IPS-11a (cell line): Measurements from ENCODE around the gene ARID5B.

Experiments
- H3K4me3 ChIP-seq: one replicate; pipeline ENCODE4 v1.5.1; 2013; ENCODE audit warnings: low read depth, low read length, control low read depth

The ARID5B gene

DNA sequence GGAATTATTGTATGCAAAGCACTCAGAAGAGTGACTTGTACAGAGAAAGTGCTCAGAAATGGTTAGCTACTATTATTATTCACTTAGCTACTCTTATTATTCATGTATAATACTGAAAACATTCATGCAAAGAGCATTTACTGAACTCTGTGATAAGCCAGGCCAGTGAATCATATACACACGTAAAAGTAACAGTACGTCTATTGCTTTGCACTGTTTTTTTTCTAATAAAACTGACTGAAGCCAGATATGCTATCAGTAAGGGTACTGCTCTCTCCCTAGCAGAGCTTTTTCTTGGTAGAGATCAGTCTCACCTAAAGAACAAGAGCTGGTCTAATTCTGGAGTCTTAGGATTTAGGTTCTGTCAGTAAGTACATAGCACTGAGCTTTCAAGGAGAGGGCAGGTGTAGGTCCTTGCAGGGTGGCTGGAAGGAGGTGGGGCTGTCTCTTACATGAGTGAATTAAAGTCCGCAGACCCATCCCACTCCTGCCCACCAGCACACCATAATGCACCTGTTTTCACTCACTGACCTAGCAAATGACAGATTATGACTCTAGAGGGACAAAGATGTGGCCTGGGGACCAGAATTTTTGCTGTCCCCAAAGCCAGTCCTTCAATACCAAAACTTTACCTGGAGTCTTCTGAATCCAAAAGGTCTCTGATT is 145.9 kb downstream of the ARID5B start:
- H3K4me3 ChIP-seq: no peak overlapping the region

DNA sequence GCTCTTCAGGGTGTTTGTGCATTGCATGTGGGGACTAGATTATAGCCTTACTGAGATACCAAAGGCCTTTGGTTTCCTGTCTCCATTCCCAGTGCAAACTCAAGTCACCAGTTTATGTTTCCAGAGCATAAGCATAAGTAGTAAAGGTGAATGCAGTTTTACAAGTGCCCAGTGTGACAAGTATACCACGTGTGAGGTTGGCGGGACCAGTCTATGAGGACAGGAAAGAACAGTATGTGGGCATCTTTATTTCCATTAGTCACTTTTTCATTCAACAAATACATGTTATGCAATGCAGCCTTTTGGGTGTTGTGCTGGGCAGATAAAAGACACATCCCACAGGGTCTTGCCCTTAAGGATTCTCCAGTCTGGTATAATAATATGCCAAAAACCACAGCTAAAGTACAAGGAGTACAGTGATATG is 146.5 kb downstream of the ARID5B start:
- H3K4me3 ChIP-seq: no peak overlapping the region

DNA sequence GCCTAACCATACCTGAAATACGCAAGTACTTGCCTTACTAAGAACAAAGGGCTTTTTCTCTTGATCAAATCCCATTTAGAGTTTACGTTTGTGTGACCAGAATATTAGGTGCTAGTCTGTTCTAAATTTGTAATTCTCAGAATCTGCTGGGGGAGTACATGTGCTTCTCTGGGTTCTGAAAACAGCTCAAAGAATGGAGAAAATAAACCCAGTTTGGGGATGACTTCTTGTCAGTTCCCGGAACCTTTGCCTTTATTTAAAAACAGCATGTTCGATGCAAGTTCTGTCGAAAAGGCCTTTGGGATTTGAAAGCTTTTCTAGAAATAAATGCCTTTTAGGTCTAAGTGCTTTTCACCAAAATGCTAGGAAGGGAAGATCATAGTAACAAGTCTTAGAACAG is 147.0 kb downstream of the ARID5B start:
- no peak overlapping the region for H3K4me3 ChIP-seq

DNA sequence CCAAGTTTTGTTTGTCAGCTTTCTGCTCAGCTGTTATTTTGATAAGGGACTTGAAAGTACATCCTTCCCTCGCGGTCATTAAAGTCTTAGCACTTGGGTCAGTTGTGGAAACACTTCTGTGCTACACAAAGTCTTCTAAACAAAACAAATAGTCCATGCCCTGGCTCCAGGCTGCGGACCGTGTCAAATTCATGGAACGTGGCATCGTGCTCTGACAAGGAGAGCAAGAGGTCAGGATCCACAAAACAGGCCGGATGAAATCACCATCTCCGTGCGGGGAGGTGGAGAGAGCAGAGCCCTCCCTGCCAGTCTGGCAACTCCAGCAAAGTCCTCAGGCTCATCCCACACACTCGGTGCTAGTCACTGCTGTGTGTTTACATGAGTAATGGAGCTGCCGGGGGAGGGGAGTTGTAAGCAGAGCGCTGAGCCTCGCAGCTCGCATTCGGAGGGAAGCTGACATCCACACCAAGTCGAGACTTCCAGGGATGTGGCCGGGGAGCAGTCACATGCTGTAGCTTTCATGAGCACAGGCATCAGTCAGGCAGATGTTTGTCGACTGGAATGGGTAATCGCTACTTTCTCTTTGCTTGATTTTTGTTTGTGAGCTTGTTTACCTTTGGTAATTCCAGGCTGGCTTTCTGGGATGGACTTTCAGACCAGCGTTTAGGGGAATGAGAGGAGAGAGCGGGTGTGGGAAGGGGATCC is 147.6 kb downstream of the ARID5B start:
- no peak overlapping the region for H3K4me3 ChIP-seq

DNA sequence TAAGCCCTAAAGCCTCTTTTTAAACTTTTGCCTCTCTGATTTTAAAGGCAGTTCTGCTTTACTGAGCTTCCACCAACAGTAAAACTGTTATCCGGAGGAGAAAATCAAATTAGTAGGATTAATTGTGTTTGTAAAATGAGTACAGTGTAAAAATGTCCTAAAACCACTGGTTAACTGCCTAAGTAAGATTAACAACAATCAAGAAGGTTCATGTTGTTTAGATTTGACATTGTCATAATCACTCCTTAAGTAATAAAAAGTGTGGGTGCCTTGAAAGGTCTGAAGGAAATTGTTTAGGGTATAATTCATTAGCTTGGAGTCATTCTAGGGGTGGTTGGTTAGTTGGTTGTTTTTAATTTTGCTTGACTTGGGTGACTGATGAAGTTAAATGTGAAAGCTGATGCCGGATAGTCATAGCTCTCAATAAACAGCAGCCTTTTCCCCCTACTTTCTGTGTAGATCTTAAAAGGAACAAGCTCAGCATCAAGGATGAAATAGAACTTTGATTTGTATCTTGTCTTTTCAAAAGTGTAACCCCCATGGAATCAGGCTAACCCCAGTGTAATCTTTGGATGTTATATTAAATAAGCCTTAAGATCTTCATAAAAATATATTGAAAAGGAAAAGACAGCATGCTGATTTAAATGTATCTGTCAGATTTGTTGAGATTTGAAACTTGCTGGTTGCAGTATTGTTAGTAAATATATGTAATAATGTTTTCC is 148.3 kb downstream of the ARID5B start:
- no peak overlapping the region for H3K4me3 ChIP-seq

DNA sequence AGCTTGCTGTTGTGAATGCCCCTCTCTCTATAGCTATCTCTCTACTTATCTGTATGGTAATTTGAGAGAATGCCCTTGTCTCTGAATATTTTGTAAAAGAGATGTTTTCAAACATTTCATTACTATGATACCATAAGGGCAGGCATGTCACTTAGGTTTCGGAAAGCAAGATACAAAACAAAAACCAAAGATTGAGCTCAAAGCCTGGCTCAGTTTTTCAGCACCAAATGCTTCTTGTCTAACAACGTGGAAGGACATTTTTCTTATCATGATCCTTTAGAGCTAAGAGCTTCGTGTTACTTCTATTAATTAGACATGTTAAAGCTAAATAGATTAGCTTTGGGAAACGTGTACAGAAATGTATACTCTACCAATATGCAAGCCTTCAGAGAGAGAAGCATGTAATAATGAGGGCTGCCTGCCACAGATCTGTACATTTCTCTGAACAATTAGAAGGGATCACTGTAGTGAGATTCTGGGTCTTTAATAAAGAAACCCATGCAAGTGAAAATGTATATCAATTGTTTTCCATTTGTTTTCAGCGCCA is 148.9 kb downstream of the ARID5B start:
- no peak overlapping the region for H3K4me3 ChIP-seq

DNA sequence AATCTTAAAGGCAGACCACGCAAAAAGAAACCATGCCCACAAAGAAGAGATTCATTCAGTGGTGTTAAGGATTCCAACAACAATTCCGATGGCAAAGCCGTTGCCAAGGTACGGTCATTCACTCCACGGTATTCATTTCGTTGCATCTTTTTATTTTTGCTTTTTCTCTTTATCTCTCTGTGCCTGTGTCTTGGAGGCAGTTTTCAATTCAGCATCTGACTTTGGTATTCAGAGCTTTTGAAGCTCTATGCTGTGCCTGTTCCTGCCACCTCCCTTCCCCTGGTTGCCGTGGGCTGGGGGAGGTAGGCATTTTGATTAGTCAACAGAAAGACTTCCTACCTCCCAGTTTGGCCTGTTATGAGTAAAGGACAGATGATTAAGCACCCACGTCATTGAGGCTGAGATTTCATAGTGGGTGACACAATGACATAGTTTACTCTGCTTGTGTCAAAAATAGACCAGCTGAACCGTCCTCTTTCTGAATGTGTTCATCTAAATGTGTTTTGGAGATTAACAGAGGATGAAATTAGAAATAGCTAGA is 149.5 kb downstream of the ARID5B start:
- no peak overlapping the region for H3K4me3 ChIP-seq

DNA sequence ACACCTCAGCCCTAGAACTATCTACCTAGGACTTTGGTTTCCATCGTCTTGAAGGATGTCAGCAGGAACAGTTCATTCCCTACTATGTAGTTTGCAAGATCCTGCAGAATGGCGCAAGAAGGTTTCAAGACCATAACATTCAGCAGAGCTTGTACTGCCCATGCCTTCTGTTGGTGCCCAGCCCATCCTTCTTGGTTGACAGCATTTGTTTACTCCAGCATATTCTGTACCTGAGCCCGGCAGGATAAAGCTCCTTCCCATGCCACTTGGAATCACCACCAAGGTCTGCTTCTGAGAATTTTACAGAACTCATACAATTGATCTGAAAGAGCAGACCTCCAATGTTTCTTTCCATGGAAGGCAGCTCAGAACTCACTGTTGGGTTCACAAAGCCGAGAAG is 150.8 kb downstream of the ARID5B start:
- H3K4me3 ChIP-seq: no peak overlapping the region

DNA sequence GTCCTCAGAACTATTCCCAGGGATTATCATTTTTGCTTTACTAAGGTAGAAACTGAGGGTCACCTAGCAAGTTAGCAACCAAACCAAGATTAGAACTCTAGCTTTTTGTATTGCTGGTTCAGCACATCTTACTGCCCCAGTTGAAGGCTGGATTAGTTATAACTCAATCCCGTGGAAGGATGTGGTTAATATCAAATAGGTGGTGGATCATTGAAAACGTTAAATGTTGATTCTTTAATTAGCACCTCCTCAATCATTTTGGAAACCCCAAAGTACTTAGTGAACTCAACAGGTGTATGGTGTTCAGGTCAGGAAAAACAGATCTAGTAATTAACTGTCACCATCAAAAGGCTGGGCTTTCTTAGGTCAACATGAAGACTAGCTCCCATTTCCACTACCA is 152.4 kb downstream of the ARID5B start:
- no peak overlapping the region for H3K4me3 ChIP-seq

DNA sequence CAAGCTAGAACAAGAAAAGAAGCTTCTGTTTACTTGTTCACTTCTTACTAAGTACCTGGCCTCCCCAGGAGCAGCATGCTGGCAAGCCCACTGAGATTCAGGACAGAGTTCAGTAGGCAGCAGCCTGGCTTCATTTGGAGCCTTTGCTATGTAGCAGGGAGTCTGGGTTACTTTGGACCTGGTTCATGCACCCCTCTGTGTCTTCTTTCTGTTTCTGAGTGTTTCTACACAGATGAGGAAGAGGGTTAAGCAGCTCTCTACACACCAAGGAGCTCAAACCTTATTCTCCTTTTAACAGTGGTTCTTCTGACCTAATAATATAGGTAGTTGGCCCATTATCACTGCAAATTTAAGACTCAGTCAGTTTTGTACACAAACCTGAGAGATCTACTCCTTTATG is 152.9 kb downstream of the ARID5B start:
- no peak overlapping the region for H3K4me3 ChIP-seq

DNA sequence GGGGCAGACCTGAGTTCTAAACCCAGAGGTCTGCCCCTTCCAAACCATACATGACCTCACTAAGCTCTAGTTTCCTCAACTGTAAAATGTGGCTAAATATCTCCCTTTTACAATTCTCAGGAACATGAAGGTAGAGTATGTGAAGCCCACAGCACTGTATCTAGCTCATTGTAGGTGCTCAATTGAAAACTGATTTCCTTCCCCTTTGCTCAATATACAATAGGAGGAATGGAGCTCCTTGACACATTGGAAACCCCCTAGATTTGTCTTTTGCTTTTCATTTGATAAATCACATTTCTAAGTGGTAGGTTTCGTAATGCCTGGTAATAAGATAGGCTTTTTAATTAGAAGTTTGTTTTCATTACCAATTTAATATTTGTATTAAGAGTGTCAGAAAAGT is 153.3 kb downstream of the ARID5B start:
- H3K4me3 ChIP-seq: no peak overlapping the region

DNA sequence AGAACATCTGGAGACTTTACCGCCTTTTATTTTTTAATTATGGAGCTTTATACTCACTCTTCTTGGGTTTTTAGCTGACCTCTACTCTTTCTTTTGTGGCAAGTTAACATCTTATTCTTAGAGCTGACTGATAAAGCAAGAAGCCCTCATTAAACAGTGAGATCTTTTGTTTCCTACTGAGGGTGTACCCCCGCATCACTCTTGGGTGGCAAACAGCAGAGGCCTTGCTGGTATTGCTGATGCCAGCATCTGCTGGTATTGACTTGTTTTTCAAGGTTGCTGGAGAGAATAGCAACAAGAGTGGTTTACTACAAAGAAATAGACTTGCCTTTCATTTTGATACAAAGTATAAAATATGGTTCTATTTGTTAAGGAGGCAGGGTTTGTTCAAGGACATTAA is 154.7 kb downstream of the ARID5B start:
- no peak overlapping the region for H3K4me3 ChIP-seq

DNA sequence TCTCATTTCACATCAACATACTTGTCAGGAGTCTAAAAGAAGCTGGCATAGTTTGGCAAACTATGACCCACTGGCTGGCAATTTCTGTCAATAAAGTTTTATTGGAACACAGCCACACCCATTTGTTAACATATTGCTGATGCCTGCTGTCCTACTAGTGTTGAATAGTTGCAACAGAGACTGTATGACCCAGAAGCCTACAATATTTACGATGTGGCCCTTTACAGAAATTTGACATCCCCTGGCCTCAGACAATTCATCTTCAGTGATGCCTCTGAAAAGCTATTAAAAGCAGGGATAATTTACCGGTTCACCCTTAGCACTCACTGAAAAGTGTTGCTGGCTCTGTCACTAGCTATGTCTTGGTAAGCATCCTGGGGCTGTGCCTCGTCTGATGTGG is 155.2 kb downstream of the ARID5B start:
- H3K4me3 ChIP-seq: no peak overlapping the region

DNA sequence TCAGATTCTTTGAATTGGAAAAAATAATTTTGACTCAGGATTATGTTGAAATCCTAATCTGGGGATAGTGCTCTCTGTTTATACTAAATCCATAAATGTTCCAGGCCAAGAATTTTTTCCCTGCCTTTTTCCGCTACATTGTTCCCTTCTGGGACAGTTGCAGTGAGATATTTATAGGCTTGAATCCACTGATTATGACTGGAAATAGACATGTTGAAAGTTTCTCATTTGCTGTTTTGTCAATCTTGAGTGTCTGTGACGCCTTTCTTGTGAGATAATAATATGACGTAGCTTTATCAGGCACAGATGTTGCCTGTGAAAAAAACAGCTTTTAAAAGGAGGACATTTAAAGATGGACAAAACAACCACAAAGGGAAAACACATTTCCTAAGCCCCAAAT is 155.9 kb downstream of the ARID5B start:
- no peak overlapping the region for H3K4me3 ChIP-seq

DNA sequence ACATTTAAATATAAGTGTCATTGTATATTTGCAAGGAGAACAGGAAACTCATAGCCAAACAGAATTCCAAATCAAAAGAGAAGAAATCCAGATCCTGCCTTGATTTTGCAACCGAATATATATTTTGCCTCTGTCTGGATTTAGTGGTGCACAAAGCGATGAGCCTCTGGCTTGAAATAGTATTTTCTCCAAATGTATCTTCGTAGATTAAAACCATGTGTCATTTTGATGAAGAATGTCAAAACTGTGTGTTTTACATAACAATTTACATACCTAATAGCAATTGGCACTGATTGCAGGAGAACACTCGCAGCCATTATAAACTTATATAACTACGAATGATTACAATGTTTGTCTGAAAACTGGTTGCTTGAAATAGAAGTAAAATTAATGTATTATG is 156.4 kb downstream of the ARID5B start:
- no peak overlapping the region for H3K4me3 ChIP-seq

DNA sequence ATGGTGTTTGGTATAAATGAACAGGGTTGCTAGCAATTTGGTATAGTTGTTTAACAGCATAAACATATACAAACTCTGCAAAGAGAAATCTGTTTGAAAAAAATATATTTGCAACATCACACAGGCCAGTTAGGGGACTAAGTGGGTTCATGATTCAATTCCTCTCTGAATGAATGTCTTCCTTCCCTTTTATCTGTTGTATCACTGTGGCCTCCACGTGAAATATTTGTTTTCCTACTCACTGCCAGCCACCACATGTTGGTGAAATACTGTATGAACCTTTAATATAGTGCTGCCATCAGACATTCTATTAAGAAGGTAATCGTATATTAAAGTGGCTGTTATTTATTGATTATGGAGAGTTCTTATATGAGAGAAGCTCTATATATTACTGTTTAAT is 157.0 kb downstream of the ARID5B start:
- H3K4me3 ChIP-seq: no peak overlapping the region

DNA sequence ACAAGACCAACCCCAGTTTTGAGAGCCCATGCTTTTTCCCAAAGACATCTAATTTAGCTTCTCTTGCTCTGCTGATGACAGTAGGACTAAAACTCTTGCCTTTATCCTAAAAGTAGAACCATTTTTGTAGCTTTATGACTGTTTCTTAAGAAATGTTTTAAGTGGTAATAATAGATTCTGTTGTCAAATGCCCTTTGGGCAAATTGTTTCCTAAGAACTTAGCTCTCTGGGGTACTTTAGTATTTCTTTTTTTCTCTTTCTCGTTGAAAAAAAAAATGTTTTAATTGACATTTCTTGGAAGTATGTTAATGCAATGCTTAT is 157.4 kb downstream of the ARID5B start:
- H3K4me3 ChIP-seq: no peak overlapping the region

DNA sequence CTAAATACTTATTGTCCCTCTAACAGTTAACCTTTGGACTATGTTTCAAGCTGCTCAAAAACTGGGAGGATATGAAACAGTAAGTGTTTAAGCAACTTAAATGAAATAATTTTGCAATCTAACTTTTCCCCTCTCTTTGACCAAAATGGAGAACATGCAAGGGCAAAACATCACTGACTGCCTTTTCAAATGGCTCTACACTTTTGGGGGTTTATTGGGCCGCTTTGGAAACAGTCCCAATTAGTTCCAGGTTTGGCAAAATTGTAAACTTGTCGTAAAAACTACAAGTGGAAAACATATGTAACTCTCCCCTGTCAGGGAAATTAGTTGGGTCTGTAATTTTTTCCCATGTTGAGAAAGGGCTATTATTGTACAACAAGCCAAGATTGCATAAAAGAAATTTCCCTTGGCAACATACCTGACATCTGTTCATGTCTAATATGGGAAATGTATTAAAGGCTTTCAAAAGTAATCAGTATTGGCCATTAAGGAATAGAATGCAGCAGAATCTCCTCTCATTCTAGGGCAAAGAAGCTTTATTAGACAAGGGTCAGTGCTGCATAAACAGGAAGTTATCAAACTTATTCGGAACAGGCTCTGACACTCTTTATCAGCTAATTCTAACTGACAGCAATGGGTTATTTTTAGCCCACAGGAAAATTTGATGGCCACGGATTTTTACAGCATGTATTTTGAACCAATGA is 157.9 kb downstream of the ARID5B start:
- H3K4me3 ChIP-seq: no peak overlapping the region

DNA sequence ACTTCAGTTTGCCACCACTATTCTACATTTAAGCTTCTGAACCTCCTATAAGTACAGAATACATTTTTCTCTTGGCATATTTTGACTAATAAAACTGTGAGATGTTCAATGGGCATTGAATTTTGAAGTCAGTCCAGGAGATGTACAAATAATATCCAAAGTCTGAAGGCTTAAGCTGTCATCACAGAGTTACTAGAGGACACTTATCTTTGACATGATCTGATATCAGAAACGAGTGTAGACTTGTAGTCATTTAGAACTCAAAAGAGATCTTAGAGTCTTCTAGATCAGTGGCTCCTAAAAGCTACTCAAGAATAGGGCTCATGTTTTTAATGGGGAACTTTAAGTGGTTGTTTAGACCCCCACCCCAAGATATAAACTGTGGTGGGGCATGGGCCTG is 160.5 kb downstream of the ARID5B start:
- H3K4me3 ChIP-seq: no peak overlapping the region

DNA sequence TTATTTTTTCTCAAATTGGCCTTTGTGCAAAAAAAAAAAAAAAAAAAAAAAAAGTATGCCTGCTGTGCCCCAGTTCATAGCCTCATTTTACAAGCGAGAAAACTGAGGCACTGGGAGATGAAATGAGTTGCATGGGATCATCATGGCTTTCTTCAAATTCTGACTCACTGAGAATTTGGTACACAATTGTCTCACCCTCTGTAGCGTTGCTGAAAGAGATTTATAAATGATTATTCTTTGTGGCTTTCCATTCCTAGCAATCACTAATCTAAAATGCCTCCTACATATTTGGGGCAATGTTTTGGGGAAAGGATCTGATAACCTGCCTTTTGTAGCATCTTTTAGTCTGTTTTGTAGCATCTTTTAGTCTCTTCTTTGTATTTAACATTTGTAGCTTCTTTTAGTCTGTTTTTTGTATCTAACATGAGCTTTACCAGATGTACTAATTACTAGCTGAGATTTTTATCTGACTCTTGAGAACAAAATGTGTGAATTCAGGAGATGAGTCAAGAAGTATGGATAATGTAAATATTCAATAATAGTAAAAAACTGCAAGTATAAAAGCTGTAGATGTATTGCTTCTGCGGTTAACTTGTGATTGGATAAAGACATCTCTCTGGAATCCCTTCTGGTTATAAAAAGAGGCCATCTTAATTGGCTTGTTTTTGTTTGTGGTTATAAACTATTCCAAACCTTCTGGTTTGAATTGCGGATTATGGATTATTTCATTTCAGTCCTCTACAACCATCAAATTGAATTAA is 161.4 kb downstream of the ARID5B start:
- no peak overlapping the region for H3K4me3 ChIP-seq
